NCI-H146 treated with DMSO at 0.1 percent for 48 hours (cell line): ENCODE measurements around the gene BRD3OS.

Experiments used
- DNase-seq: peaks from one replicate; lab custom pipeline; 2025; ENCODE audit not compliant: unreplicated experiment; lab: John Stamatoyannopoulos, UW

Gene BRD3OS

DNA sequence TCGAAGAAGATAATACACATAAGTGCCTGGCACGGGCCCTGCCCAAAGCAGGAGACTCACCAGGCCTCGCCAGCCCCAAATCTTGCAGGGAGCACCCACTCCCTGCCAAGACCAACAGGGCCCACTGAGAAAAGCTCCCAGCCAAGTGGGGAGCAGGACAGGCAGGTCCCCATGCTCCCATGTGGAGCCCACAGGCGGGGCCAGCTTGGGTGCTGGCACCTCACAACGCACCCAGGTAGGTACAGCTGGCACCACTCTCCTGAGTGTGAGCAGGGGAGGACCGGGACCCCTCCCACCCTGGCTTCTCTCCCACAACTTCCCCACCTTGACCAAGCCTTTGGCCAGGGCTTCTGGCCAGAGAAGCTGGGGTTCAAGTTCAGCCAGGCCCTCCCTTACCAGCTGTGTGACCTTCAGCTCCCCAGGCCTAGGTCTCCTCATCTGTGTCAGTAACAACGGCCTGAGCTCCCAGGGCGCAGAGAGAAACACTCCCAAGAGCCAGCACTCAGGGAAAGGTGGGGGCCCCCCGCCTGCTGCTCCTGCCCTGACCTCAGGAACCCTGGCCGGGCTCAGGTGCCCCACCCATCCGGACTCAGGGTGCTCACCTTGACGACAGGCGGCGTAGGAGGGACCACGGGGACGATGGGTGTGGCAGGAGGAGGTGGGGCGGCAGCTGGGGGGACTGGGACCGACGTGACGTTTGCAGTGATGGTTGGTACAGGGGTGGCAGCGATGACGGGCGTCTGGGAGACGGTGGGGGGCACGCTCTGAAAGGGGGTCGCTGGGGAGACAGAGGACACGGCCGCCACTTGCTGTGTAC lies 24.7 kb downstream of the BRD3OS start:
- no peak for DNase-seq

DNA sequence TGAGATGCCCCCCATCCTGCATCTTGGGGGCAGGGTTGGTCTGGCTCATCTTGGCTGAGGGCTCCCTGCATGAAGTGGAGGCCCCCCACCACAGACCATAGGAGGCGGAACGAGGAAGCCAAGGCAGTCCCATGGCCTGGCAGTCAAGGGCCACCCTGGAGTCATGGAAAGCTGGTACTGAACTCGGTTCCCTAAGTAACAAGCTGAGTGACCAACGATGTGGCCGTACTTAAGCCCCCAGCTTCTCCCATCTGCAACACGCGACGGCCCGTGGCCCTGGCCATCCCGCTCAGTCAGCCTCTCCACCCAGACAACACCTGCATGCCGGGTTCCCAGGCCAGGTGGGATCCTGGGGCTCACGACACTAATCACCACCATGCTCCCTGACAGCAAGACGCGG lies 25.4 kb downstream of the BRD3OS start:
- DNase-seq, result no peak

DNA sequence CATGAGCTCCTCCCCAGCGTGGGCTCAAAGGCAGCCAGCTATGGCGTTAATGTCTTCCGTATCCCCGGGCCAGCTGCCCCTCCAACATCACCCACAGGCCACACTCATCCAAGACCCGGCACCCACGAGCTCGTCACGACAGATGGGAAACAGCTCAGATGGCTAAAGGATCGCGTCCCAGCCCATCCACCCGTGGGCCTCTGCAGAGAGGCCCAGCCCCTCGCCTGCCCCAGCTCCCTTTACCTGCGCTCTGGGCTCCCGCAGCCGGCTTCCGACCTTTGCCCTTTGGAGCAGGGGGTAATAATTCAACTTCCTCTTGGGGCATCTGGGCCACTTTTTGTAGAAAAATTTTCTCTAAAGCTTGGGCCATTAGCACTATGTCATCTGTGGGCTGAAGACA lies 26.0 kb downstream of the BRD3OS start:
- DNase-seq, result no peak

DNA sequence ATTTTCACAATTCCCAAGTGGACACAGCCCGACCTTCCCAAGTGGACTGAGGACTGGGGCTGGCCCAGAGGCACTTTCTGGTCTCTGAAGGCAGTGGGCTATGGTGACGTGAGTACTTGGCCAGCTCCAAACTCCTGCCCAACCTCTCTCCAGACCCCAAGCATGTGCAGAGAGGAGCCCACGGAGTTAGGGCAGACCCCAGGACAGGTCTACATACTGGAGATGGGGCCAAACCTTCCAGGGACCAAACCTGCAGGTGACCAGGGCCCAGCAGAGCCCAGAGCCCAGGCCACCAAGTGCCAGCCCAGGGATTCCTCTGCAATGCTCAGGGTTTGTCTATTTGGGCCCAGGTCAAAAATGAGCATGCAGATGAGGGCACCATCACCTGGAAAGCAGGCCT lies 27.2 kb downstream of the BRD3OS start:
- DNase-seq, result no peak

DNA sequence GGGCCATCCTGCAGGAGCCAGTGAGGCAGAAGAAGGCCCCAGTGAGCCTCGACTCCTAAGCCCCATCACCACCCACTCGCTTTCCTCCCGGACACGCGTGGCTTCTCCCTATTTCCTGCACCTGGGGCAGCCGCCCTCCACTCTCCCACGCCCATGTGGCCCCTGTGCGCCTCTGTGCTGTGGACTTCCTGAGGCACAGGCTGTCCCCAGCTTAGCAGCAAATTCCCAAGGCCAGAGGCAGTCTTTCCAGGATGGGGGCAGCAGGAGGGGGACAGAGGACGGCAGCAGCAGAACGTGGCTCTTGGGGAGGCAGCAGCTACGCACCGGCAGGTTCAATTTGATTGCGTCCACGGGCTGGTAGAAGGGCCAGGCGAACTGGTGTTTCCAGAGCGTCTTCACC lies 27.7 kb downstream of the BRD3OS start:
- DNase-seq, result no peak

DNA sequence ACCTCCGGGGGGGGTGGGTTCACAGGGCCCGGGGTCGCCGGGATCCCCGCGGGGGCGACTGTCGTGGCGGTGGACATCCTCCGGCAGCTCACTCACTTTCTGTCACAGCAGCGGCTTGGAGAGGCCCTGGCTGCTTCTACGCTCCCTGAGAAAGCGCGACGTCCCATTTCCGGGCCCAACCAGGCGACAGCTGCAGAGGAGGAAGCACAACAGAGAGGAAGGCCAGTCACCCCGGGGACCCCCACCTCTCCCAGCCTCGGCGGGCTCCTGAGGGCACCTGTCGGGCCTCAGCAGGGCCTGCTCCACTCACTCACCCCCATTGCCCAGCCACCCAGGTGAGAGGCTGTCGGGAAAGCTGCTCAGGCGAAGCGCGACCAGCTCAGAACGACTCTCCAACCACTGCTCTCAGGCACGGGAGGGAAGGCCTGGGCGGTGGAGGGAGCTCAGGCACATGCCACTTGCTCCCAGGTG lies 28.2 kb downstream of the BRD3OS start:
- no peak for DNase-seq

DNA sequence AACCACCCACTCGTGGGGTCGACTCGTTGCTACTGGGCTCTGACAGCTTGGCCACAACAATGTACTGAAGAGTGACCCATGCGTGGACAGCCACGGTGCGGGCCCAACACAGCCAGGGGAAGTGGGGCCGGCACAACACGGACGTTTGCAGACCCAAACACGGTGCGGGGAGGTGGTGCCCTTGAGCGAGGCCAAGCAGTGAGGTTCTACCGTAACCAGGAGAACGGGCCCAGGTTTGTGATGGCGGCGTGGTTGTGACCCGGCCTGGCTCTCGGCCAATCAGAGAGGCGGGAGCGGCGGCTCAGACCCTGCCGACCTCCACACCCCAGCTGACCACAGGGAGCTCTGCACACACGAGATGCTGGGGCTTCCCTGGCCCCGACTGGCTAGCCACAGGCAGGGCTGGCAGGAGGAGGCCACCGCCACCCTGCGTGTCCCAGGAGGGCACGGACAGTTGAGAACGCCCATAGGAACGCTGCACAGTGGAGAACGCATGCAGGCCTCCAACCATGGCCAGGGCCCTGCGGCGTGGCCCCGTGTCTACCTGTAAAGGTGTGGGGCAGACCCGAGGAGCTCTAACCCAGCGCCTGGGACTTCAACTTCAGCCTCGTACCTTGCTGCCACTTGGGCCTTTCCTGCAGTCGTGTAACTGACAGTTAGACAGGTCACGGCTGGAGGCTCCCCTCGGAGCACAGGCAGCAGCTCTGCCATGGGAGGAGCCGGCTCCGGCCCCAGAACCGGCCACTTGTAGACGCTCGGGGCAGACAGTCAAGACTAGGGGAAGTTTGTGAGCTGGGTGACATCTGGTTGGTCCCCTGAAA lies 28.9 kb downstream of the BRD3OS start:
- DNase-seq, result no peak

DNA sequence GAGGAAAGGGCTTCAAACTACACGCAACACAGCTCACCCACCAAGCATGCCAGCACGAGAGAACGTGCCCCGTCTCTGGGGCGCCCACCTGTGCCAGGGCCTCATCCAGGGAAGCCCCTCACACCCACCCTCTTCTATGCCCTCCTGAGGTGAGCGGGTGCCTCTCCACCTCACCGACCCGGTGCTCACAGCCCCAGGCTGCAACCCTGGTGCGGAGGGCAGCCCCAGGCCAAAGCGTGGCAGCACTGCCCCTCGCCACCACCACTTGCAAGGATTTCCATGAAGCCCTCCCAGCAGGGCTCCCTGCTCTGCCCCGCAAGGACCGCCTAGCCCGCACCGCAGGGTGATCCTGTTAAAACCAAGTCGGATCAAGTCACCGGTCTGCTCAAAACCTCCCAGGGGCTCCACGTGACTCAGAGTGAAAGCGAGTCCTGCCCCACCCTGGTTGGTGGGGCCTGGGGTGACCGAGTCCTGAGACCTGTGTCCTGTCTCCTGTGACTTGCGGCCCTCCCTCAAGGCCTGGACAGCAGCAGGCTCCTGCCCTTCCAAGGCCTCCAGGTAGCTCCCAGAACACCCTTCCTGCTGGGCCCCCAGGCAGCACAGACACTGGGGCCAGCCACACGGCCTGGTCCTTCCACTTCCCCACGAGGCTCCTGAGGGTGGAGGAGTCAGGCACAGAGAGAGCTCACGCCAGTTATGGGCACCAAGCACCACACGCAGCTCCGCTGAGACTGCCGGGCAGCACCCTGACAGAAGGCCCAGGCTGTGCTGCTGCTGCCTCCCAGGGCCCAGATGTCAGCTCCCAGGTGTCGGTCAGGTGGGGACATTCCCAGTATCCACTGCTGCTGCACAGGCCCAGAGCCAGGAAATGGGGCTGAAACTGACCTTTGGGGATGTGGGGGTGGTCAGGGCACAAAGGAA lies 29.9 kb downstream of the BRD3OS start:
- no peak for DNase-seq

DNA sequence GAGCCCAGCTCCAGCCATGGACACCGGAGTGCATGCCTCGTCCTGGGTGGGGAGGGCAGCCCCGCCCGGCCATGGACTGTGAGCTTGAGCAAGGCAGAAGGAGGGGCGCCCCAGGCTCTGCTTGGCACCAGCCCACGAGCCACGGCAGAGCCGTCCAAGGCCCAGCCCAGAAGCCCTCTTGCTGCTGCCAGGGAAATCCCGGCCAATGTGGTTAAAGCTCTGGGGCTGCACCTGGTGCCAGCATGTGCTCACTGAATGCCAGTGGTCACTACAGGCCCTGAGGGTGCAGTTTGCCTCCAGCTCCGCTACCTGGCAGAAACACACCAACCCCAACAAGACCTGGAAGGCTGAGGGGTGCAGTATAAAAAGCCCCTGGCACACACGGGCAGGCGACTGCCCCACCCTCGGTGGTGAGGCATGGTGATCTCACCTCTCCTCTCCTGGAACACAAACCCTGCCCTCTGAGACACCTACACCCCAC lies 30.7 kb downstream of the BRD3OS start:
- DNase-seq, result no peak

DNA sequence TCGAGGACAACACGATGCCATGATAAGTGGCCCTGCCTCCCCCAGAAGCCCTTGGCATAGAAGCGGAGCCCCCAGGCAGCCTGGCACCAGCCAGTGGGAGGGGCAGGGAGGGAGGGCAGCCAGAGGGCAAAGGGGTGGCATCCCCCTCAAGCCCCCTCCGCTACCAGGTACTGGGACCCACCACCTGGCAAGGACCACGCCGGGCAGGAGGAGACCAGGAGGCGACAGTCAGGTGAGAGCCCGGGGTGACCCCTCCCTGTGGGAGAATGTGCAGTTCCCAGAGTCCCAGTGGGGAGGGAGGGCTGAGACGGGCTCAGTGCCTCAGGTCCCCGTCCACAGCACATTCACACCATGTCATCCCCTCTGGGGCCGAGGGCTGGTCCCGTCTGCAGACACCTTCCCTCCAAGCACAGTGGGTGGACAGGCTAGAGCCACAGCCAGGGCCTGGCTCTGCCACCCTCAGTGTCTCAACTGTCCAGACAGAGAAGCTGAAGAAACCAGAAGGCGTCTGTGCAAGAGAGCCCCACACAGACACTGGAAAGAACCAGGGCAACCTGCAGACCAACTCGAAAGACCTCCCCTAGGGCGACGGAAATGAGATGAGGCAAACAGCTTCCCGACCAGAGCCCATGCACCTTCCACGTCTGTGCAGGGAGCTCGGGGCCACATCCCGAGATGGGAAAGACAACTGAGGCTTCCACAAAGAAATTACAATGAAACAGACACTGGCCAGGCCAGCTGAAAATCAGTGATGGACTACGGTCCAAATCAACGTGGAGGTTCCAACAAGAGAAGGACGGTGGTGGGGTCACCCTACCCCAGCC lies 31.4 kb downstream of the BRD3OS start:
- DNase-seq, result no peak

DNA sequence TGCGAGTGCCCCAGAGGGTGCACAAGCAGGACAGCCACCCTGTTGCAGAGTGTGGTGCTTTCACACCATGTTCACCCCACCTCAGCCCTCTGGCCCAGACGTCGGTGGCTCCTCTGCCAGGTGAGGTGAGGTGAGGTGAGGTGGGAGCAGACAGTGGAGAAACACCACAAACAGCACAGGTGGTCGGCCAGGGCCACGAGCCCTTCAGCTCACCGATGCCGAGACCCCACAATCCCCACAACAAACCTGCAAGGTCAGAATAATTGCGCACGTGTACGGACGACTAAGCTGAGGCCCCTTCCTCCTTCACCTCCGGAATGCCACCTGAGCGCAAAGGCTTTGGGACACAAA lies 32.0 kb downstream of the BRD3OS start:
- no peak for DNase-seq

DNA sequence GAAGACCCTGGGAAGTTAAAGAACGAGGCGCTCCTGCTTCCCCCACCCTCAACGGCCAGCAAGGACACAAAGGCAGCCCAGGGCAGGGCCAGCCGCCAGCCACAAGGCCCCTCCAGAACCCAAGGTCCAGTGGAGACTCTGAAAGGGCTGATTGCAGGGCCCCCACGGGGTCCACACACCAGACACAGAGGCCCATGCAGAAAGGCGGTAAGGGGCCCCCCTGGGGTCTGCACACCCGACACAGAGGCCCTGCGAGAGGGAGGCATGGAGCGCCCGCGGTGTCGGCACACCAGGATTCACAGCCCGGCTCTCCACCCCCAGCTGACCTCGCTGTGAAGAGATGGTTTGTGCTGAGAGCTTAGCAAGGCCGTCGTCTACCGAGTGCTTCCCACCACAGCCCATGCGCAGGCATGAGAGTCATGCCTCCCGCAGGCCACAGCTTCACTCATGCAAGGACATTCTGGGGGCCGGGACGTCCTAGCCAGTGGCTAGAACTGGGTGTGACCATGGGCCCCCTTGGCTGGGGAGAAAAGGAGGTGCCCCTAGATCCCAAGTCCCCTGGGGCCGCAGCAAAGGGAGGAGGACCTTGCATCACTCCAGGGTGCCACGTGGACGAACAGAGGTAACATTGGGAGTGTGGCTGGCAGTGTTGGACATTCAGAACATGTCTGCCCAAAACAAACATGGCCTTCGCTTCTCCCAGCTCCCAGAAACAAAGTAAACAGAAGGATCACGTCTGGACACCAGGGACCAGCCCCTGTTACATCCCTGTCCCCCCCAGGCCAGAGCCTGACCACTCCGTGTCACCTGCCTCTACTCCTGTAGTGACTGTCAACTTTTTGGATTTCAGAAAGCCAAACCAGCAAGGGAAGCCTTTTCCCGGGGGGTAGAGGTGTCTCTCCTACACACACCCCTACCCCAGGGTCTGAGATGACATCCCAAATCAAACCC lies 32.7 kb downstream of the BRD3OS start:
- DNase-seq, result no peak

DNA sequence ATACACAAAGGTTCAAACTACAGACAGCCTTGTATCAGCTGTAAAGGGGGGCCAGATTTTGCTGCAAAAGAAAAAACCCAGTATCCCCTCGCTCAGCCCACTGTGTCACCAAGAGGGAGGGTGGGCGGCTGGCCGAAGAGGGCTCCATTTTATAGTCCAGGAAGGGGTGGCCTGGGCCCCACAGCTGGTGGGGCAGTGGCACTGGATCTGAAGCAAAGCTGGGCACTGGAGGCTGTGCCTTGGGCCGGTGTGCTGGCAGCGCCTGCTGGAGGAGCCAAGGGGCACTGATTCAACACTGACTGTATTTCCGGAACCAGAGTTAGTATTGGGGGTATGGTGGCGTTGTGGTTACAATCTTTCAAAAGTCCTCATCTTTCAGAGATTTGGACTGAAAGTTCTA lies 33.4 kb downstream of the BRD3OS start:
- DNase-seq, result no peak

DNA sequence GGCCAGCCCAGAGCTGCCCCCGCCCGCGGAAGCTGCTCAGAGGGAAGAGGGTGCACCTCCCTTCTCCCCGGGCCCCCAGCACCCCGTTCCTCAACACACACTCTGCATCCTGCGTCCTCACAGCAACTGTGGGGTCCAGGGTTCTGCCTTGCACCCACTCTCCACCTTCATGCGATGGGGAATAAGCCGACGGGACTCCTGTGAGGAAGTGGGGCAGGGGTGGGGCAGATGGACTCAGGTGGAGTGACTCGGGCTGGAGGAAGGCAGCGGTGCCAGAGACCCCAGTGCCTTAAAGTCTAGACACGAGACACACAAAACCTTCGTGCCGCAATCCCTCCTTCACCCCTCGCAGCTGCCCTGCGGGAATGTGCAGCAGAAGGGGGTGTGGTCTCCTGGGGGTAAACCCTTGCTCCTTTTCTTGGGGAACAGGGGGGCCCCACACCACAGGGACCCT lies 33.9 kb downstream of the BRD3OS start:
- no peak for DNase-seq

DNA sequence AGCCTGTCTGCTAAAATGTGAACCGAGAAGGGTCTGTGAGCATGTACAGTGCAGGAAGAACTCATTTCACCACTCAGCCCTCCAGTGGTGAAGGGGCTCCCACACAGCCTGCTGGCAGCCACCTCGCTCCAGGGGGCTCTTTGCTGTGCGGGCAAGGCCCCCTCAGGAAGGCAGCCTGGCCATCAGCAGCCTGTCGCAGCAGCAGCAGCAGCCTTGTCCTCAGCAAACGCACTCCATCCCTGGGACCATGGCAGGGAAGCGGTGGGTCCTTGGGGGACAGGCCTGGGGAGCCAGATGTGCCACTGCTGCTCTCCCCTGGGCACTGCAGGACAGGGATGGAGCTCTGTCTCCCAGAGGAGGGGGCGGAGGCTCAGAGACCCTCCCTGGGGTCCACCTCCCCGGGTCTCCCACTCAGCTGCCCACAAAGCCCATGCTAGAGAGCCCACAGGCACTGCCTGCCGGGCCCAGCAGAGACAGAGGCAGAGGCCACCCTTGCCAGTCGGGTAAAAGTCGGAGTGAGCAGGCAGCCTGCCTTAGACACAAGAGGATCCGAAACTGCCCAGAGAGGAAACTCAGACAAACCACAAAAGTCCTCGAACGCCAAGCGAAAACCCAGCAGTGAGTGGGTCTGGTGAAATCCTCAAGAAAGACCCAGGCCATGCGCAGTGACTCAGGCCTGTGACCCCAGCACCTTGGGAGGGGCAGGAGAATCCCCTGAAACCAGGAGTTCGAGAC lies 34.5 kb downstream of the BRD3OS start:
- DNase-seq, result no peak

DNA sequence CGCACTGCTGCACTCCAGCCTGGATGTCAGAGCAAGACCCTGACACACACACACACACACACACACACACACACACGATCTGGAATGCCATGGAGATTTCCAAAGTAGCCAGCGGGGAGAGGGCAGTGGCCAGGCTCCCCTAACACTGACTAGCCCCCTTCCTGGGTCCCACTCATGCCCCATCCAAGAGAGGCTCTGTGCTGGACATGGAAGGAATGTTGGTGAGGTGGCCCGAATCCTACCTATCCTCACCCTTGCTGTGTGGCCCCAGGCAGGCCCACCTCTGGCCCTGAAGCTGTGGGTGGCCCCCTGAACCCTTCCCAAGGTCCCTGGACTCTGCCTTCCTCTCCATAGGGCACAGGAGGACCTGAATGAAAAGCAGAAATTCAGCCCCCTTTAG lies 35.3 kb downstream of the BRD3OS start:
- no peak for DNase-seq

DNA sequence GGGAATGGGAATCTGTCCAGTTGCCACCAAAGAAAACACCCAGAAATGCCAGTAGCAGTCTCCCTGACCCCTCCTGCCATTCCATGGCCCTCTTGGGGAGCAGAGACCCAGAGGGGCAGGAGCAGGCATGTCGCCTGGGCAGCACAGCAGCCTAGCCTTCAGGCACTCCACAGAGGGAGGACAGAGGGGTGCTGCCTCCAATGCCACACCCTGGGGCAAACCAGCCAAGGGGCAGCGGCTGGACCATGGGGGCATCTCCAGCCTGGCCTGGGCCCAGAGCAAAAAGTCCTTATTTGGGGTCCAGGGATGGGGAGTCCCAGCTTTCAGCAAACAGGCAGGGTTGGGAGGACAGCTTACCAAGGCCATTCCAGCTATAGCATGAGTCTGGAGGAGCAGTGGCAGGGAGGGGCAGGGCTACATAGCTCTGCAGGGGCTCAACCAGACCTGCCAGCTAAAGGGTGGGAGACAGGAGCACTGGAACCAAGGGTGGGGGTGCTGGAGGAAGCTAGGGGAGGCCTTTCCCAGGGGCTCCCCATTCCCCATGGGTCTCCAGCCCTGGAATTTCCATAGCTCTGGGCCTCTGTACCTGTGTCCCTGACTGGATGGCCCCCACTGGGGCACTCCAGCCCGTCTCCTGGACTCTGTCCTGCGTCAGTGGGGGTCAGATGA lies 35.9 kb downstream of the BRD3OS start:
- DNase-seq, result no peak
